ENCODE results near the gene CNIH3. TPM values are rescaled to one million over a fixed set of nuclear protein-coding genes. Genes with fewer than 3 reads are reported as not detected.

The CNIH3 gene
- polyA plus RNA-seq, 2 donors: 0.99 to 1.4 TPM

- Histone ChIP-seq H3K4me3 (ENCODE audit: low read depth in 1 of 2, low read length in 2 of 2) (no peak overlapping the region), H3K36me3 (ENCODE audit: control insufficient read depth in 2 of 2, insufficient read depth in 2 of 2, low read length in 1 of 2) (no peaks in the 10 kb centered on the region), H3K27me3 (ENCODE audit: control insufficient read depth in 1 of 2, insufficient read depth in 2 of 2, low read length in 2 of 2) (no peaks in the 10 kb centered on the region), H3K9me3 (ENCODE audit: control insufficient read depth in 2 of 2, insufficient read depth in 1 of 2, low read depth in 1 of 2, low read length in 1 of 2) (no peaks in the 10 kb centered on the region), H3K4me1 (ENCODE audit: control insufficient read depth in 2 of 2, insufficient read depth in 2 of 2, low read length in 1 of 2) (no peaks in the 10 kb centered on the region), H3K27ac (ENCODE audit: low read depth in 2 of 2, low read length in 1 of 2) (no peak overlapping the region)
- 59 to 62% methylated on average over 5 of the region's 5 CpGs for WGBS, 2 donors
Measured at GRCh38 chr1:224660074-224660473, 44.0 kb downstream of the CNIH3 start.

GRCh38 chr1:224662870-224663269 is 46.8 kb downstream of the CNIH3 start:
- Histone ChIP-seq H3K4me3 (ENCODE audit: low read depth in 1 of 2, low read length in 2 of 2) (no peak overlapping the region), H3K27me3 (ENCODE audit: control insufficient read depth in 1 of 2, insufficient read depth in 2 of 2, low read length in 2 of 2) (no peaks in the 10 kb centered on the region), H3K9me3 (ENCODE audit: control insufficient read depth in 2 of 2, insufficient read depth in 1 of 2, low read depth in 1 of 2, low read length in 1 of 2) (no peaks in the 10 kb centered on the region), H3K36me3 (ENCODE audit: control insufficient read depth in 2 of 2, insufficient read depth in 2 of 2, low read length in 1 of 2) (no peaks in the 10 kb centered on the region), H3K4me1 (ENCODE audit: control insufficient read depth in 2 of 2, insufficient read depth in 2 of 2, low read length in 1 of 2) (no peaks in the 10 kb centered on the region), H3K27ac (ENCODE audit: low read depth in 2 of 2, low read length in 1 of 2) (no peak overlapping the region)
- WGBS, 2 donors: 96% methylated on average over 3 of the region's 3 CpGs

GRCh38 chr1:224665016-224665415 is 48.9 kb downstream of the CNIH3 start:
- no peaks in the 10 kb centered on the region for H3K27me3 ChIP-seq (ENCODE audit: control insufficient read depth in 1 of 2, insufficient read depth in 2 of 2, low read length in 2 of 2)
- no peak overlapping the region for H3K27ac ChIP-seq (ENCODE audit: low read depth in 2 of 2, low read length in 1 of 2)
- no peak overlapping the region for H3K4me3 ChIP-seq (ENCODE audit: low read depth in 1 of 2, low read length in 2 of 2)
- H3K36me3 ChIP-seq (ENCODE audit: control insufficient read depth in 2 of 2, insufficient read depth in 2 of 2, low read length in 1 of 2): no peaks in the 10 kb centered on the region
- H3K9me3 ChIP-seq (ENCODE audit: control insufficient read depth in 2 of 2, insufficient read depth in 1 of 2, low read depth in 1 of 2, low read length in 1 of 2): no peaks in the 10 kb centered on the region
- peaks cover 0 to 6% of the 10 kb centered on the region in 2 donors for H3K4me1 ChIP-seq (ENCODE audit: control insufficient read depth in 2 of 2, insufficient read depth in 2 of 2, low read length in 1 of 2)
- WGBS, 2 donors: 70 to 72% methylated on average over 3 of the region's 3 CpGs

GRCh38 chr1:224666078-224666477 is 50.0 kb downstream of the CNIH3 start:
- Histone ChIP-seq H3K27me3 (ENCODE audit: control insufficient read depth in 1 of 2, insufficient read depth in 2 of 2, low read length in 2 of 2) (no peaks in the 10 kb centered on the region), H3K27ac (ENCODE audit: low read depth in 2 of 2, low read length in 1 of 2) (no peak overlapping the region), H3K36me3 (ENCODE audit: control insufficient read depth in 2 of 2, insufficient read depth in 2 of 2, low read length in 1 of 2) (no peaks in the 10 kb centered on the region)

GRCh38 chr1:224666913-224667312 is 50.8 kb downstream of the CNIH3 start:
- WGBS, 2 donors: 57 to 66% methylated on average over 2 of the region's 2 CpGs
- Histone ChIP-seq H3K27me3 (ENCODE audit: control insufficient read depth in 1 of 2, insufficient read depth in 2 of 2, low read length in 2 of 2) (no peaks in the 10 kb centered on the region), H3K4me3 (ENCODE audit: low read depth in 1 of 2, low read length in 2 of 2) (no peak overlapping the region)

More at GRCh38 chr1:224666078-224666477, 50.0 kb downstream of the CNIH3 start:
- H3K4me3 ChIP-seq (ENCODE audit: low read depth in 1 of 2, low read length in 2 of 2): no peak overlapping the region
- no peaks in the 10 kb centered on the region for H3K9me3 ChIP-seq (ENCODE audit: control insufficient read depth in 2 of 2, insufficient read depth in 1 of 2, low read depth in 1 of 2, low read length in 1 of 2)
- peaks cover 0 to 6% of the 10 kb centered on the region in 2 donors for H3K4me1 ChIP-seq (ENCODE audit: control insufficient read depth in 2 of 2, insufficient read depth in 2 of 2, low read length in 1 of 2)

GRCh38 chr1:224668984-224669383 is 52.9 kb downstream of the CNIH3 start:
- H3K36me3 ChIP-seq (ENCODE audit: control insufficient read depth in 2 of 2, insufficient read depth in 2 of 2, low read length in 1 of 2): no peaks in the 10 kb centered on the region
- H3K9me3 ChIP-seq (ENCODE audit: control insufficient read depth in 2 of 2, insufficient read depth in 1 of 2, low read depth in 1 of 2, low read length in 1 of 2): no peaks in the 10 kb centered on the region
- H3K4me3 ChIP-seq (ENCODE audit: low read depth in 1 of 2, low read length in 2 of 2): no peak overlapping the region
- no peaks in the 10 kb centered on the region for H3K27me3 ChIP-seq (ENCODE audit: control insufficient read depth in 1 of 2, insufficient read depth in 2 of 2, low read length in 2 of 2)
- peaks cover 0 to 6% of the 10 kb centered on the region in 2 donors for H3K4me1 ChIP-seq (ENCODE audit: control insufficient read depth in 2 of 2, insufficient read depth in 2 of 2, low read length in 1 of 2)
- no peak overlapping the region for H3K27ac ChIP-seq (ENCODE audit: low read depth in 2 of 2, low read length in 1 of 2)
- 50 to 68% methylated on average over 3 of the region's 3 CpGs for WGBS, 2 donors

More at GRCh38 chr1:224666913-224667312, 50.8 kb downstream of the CNIH3 start:
- Histone ChIP-seq H3K9me3 (ENCODE audit: control insufficient read depth in 2 of 2, insufficient read depth in 1 of 2, low read depth in 1 of 2, low read length in 1 of 2) (no peaks in the 10 kb centered on the region), H3K36me3 (ENCODE audit: control insufficient read depth in 2 of 2, insufficient read depth in 2 of 2, low read length in 1 of 2) (no peaks in the 10 kb centered on the region), H3K4me1 (ENCODE audit: control insufficient read depth in 2 of 2, insufficient read depth in 2 of 2, low read length in 1 of 2) (peaks cover 0 to 6% of the 10 kb centered on the region in 2 donors), H3K27ac (ENCODE audit: low read depth in 2 of 2, low read length in 1 of 2) (no peak overlapping the region)

GRCh38 chr1:224669403-224669802 is 53.3 kb downstream of the CNIH3 start:
- Histone ChIP-seq H3K4me3 (ENCODE audit: low read depth in 1 of 2, low read length in 2 of 2) (no peak overlapping the region), H3K4me1 (ENCODE audit: control insufficient read depth in 2 of 2, insufficient read depth in 2 of 2, low read length in 1 of 2) (peaks cover 0 to 6% of the 10 kb centered on the region in 2 donors), H3K27ac (ENCODE audit: low read depth in 2 of 2, low read length in 1 of 2) (no peak overlapping the region), H3K9me3 (ENCODE audit: control insufficient read depth in 2 of 2, insufficient read depth in 1 of 2, low read depth in 1 of 2, low read length in 1 of 2) (no peaks in the 10 kb centered on the region), H3K36me3 (ENCODE audit: control insufficient read depth in 2 of 2, insufficient read depth in 2 of 2, low read length in 1 of 2) (no peaks in the 10 kb centered on the region), H3K27me3 (ENCODE audit: control insufficient read depth in 1 of 2, insufficient read depth in 2 of 2, low read length in 2 of 2) (no peaks in the 10 kb centered on the region)
- WGBS, 2 donors: 68 to 83% methylated on average over 3 of the region's 3 CpGs

- 58 to 65% methylated on average over 1 of the region's 1 CpG for WGBS, 2 donors
- Histone ChIP-seq H3K4me3 (ENCODE audit: low read depth in 1 of 2, low read length in 2 of 2) (no peak overlapping the region), H3K27ac (ENCODE audit: low read depth in 2 of 2, low read length in 1 of 2) (no peak overlapping the region), H3K4me1 (ENCODE audit: control insufficient read depth in 2 of 2, insufficient read depth in 2 of 2, low read length in 1 of 2) (peaks cover 0 to 6% of the 10 kb centered on the region in 2 donors), H3K9me3 (ENCODE audit: control insufficient read depth in 2 of 2, insufficient read depth in 1 of 2, low read depth in 1 of 2, low read length in 1 of 2) (no peaks in the 10 kb centered on the region), H3K27me3 (ENCODE audit: control insufficient read depth in 1 of 2, insufficient read depth in 2 of 2, low read length in 2 of 2) (no peaks in the 10 kb centered on the region), H3K36me3 (ENCODE audit: control insufficient read depth in 2 of 2, insufficient read depth in 2 of 2, low read length in 1 of 2) (no peaks in the 10 kb centered on the region)
Measured at GRCh38 chr1:224670506-224670905, 54.4 kb downstream of the CNIH3 start.

- peaks cover 0 to 6% of the 10 kb centered on the region in 2 donors for H3K4me1 ChIP-seq (ENCODE audit: control insufficient read depth in 2 of 2, insufficient read depth in 2 of 2, low read length in 1 of 2)
- H3K36me3 ChIP-seq (ENCODE audit: control insufficient read depth in 2 of 2, insufficient read depth in 2 of 2, low read length in 1 of 2): no peaks in the 10 kb centered on the region
- 68 to 79% methylated on average over 1 of the region's 1 CpG for WGBS, 2 donors
- no peaks in the 10 kb centered on the region for H3K9me3 ChIP-seq (ENCODE audit: control insufficient read depth in 2 of 2, insufficient read depth in 1 of 2, low read depth in 1 of 2, low read length in 1 of 2)
- no peak overlapping the region for H3K27ac ChIP-seq (ENCODE audit: low read depth in 2 of 2, low read length in 1 of 2)
- H3K4me3 ChIP-seq (ENCODE audit: low read depth in 1 of 2, low read length in 2 of 2): no peak overlapping the region
- H3K27me3 ChIP-seq (ENCODE audit: control insufficient read depth in 1 of 2, insufficient read depth in 2 of 2, low read length in 2 of 2): no peaks in the 10 kb centered on the region
Measured at GRCh38 chr1:224671076-224671475, 55.0 kb downstream of the CNIH3 start.

- no peaks in the 10 kb centered on the region for H3K9me3 ChIP-seq (ENCODE audit: control insufficient read depth in 2 of 2, insufficient read depth in 1 of 2, low read depth in 1 of 2, low read length in 1 of 2)
- H3K4me1 ChIP-seq (ENCODE audit: control insufficient read depth in 2 of 2, insufficient read depth in 2 of 2, low read length in 1 of 2): peaks cover 0 to 6% of the 10 kb centered on the region in 2 donors
- H3K4me3 ChIP-seq (ENCODE audit: low read depth in 1 of 2, low read length in 2 of 2): no peak overlapping the region
- no peak overlapping the region for H3K27ac ChIP-seq (ENCODE audit: low read depth in 2 of 2, low read length in 1 of 2)
- WGBS, 2 donors: 55 to 69% methylated on average over 4 of the region's 4 CpGs
- H3K36me3 ChIP-seq (ENCODE audit: control insufficient read depth in 2 of 2, insufficient read depth in 2 of 2, low read length in 1 of 2): no peaks in the 10 kb centered on the region
- H3K27me3 ChIP-seq (ENCODE audit: control insufficient read depth in 1 of 2, insufficient read depth in 2 of 2, low read length in 2 of 2): no peaks in the 10 kb centered on the region
Measured at GRCh38 chr1:224673141-224673540, 57.0 kb downstream of the CNIH3 start.
